Endodermal cell (in vitro differentiated cells): Measurements from ENCODE around the gene IQCH. TPM values are rescaled to one million over a fixed set of nuclear protein-coding genes. Genes with fewer than 3 reads are reported as not detected.
"Not testable (repeated sequence)": the region's sequence is repeated elsewhere in the genome, so short reads cannot be mapped to it uniquely, and the experiment has no call there.

Source experiments
- DNase-seq: peaks from one replicate; pipeline ENCODE4 v3.0.0-alpha.2; 2017
- H3K27ac ChIP-seq: 2 replicates; pipeline ENCODE4 v1.5.1; 2013; ENCODE audit warnings: mild to moderate bottlenecking, low read depth, low read length, moderate library complexity
- H3K27me3 ChIP-seq: 2 replicates; pipeline ENCODE4 v1.6.1; 2013; ENCODE audit warnings: mild to moderate bottlenecking, low read length, moderate library complexity; ENCODE audit not compliant: insufficient read depth, control insufficient read depth, poor library complexity, severe bottlenecking
- H3K36me3 ChIP-seq: 2 replicates; pipeline ENCODE4 v1.7.0; 2013; ENCODE audit warnings: mild to moderate bottlenecking, low read length, moderate library complexity; ENCODE audit not compliant: control insufficient read depth, insufficient read depth
- H3K4me1 ChIP-seq: one replicate; pipeline ENCODE4 v1.7.0; 2013; ENCODE audit warnings: low read length; ENCODE audit not compliant: control insufficient read depth, insufficient read depth
- H3K4me3 ChIP-seq: 2 replicates; pipeline ENCODE4 v1.5.1; 2013; ENCODE audit warnings: mild to moderate bottlenecking, low read length, moderate library complexity
- H3K9ac ChIP-seq: 2 replicates; pipeline ENCODE4 v1.6.1; 2013; ENCODE audit warnings: mild to moderate bottlenecking, low read length, moderate library complexity; ENCODE audit not compliant: poor library complexity, severe bottlenecking; ENCODE audit errors: extremely low read depth
- H3K9me3 ChIP-seq: 2 replicates; pipeline ENCODE4 v1.6.1; 2013; ENCODE audit warnings: mild to moderate bottlenecking, low read length, moderate library complexity; ENCODE audit not compliant: control insufficient read depth
- H3K27ac Mint-ChIP-seq: 2 replicates; pipeline ENCODE4 v1.8.0; 2020; ENCODE audit warnings: mixed read lengths
- H3K27me3 Mint-ChIP-seq: 2 replicates; pipeline ENCODE4 v1.8.0; 2021; ENCODE audit warnings: mild to moderate bottlenecking, mixed read lengths; ENCODE audit not compliant: insufficient read depth
- H3K36me3 Mint-ChIP-seq: 2 replicates; pipeline ENCODE4 v1.8.0; 2020; ENCODE audit warnings: low read depth, mixed read lengths
- H3K4me1 Mint-ChIP-seq: 2 replicates; pipeline ENCODE4 v1.8.0; 2020; ENCODE audit warnings: mixed read lengths
- H3K4me3 Mint-ChIP-seq: 2 replicates; pipeline ENCODE4 v1.8.0; 2020; ENCODE audit warnings: mild to moderate bottlenecking, moderate library complexity, mixed read lengths
- H3K9me3 Mint-ChIP-seq: 2 replicates; pipeline ENCODE4 v1.8.0; 2020; ENCODE audit warnings: mild to moderate bottlenecking, mixed read lengths
- WGBS, 2 experiments: methylation state at CpG; one replicate each; pipeline versions ENCODE4 v1.1.5 to v1.1.7; 2013; ENCODE audit warnings: missing lambda C conversion rate in 2 of 2, mixed read lengths in 1 of 2; ENCODE audit not compliant: insufficient coverage in 1 of 2, insufficient read length in 1 of 2; 5-methylcytosine and 5-hydroxymethylcytosine counted together
- total RNA-seq, 2 donors: library from RNA; stranded (reverse); fragmentation: NEBNext Ultra II Directional in 1 of 2; extraction: Animal tissue kit (Norgen Biotek cat#: 25700) in 1 of 2; gene quantifications; 2 replicates in 1 of 2; 3 replicates in 1 of 2; pipeline ENCODE4 v1.2.1, GENCODE V29; 2021
- TF ChIP-seq, protein P1 (sequence below): fragments of 200-600 bp; sonication (generic); conservative IDR thresholded peaks from 2 replicates; pipeline ENCODE4 v1.5.0; 2021; ENCODE audit warnings: antibody characterized with exemption, mild to moderate bottlenecking

Gene IQCH
- total RNA-seq, 2 donors from 2014 or later: 6.2 to 12.8 TPM

DNA sequence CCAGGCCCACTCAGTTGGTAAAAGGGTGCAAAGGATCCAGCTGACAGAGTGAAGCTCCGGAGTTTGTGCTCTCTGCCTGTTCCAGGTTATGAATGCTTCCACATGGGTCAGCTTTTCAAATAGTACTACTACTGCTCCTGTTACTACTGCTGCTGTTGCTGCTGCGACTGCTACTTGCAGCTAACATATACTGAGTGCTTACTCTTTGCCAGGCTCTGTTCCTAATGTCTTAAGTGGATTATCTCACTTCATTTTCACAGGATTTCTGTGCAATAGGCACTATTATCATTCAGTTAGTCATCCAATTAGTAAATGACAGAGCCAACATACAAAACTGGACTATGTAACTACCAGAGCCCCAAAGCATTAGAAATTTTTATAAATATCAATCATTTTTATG lies 106.5 kb downstream of the IQCH start:
- no peak for DNase-seq
- 95 to 100% methylated on average over 2 of the region's 2 CpGs for whole genome bisulfite sequencing, 2 experiments

DNA sequence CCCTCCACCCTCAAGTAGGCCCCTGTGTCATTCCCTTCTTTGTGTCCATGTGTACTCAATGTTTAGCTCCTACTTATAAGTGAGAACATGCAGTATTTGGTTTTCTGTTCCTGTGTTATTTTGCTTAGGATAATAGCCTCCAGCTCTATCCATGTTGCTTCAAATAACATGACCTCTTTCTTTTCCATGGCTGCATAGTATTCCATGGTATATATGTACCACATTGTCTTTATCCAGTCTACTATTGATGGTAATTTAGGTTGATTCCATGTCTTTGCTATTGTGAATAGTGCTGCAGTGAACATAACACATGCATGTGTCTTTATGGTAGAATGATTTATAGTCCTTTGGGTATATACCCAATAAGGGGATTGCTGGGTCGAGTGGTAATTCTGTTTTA lies 109.1 kb downstream of the IQCH start:
- H3K27ac ChIP-seq, H3K9me3 ChIP-seq, H3K9ac ChIP-seq, H3K4me1 ChIP-seq, DNase-seq, H3K27ac Mint-ChIP-seq, H3K9me3 Mint-ChIP-seq, H3K27me3 ChIP-seq, H3K4me3 Mint-ChIP-seq, H3K4me3 ChIP-seq, H3K36me3 ChIP-seq, H3K27me3 Mint-ChIP-seq, H3K36me3 Mint-ChIP-seq: not testable (repeated sequence)
- peaks cover 11% of the 10 kb centered on the region for H3K4me1 Mint-ChIP-seq
- 86 to 92% methylated on average over 1 of the region's 1 CpG for WGBS, 2 experiments

More for the DNA sequence above, 106.5 kb downstream of the IQCH start:
- no peak overlapping the region for H3K4me3 Mint-ChIP-seq
- Histone ChIP-seq H3K27me3 (no peaks in the 10 kb centered on the region), H3K9ac (no peak overlapping the region), H3K9me3 (no peaks in the 10 kb centered on the region), H3K27ac (no peak overlapping the region), H3K36me3 (no peaks in the 10 kb centered on the region), H3K4me3 (no peak overlapping the region), H3K4me1 (no peaks in the 10 kb centered on the region)
- no peak overlapping the region for H3K27ac Mint-ChIP-seq
- peaks cover 12% of the 10 kb centered on the region for H3K4me1 Mint-ChIP-seq
- no peaks in the 10 kb centered on the region for H3K9me3 Mint-ChIP-seq
- TF ChIP-seq, protein P1, sequence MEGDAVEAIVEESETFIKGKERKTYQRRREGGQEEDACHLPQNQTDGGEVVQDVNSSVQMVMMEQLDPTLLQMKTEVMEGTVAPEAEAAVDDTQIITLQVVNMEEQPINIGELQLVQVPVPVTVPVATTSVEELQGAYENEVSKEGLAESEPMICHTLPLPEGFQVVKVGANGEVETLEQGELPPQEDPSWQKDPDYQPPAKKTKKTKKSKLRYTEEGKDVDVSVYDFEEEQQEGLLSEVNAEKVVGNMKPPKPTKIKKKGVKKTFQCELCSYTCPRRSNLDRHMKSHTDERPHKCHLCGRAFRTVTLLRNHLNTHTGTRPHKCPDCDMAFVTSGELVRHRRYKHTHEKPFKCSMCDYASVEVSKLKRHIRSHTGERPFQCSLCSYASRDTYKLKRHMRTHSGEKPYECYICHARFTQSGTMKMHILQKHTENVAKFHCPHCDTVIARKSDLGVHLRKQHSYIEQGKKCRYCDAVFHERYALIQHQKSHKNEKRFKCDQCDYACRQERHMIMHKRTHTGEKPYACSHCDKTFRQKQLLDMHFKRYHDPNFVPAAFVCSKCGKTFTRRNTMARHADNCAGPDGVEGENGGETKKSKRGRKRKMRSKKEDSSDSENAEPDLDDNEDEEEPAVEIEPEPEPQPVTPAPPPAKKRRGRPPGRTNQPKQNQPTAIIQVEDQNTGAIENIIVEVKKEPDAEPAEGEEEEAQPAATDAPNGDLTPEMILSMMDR: no peak
- no peaks in the 10 kb centered on the region for H3K27me3 Mint-ChIP-seq
- H3K36me3 Mint-ChIP-seq: no peaks in the 10 kb centered on the region

DNA sequence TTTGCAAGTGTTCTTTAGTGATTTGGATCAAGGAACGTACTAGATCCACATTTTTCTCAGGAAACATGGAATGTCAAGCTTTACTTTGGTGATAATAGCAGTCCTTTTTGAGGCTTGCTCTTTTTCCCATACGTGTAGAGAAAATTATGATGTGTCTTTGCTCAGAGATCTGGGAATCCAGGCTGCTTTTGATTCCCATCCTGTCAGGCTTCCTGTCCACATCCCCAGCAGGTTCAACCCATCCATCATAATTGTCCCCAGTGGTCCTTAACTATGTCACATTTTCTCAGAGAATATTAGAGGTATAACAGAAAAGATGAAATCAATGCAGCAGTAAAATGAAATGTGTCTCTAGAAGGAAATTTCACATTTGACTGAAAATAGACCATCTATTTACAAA lies 111.4 kb downstream of the IQCH start:
- H3K36me3 ChIP-seq: no peaks in the 10 kb centered on the region
- no peak for DNase-seq
- Mint-ChIP-seq H3K36me3 (no peaks in the 10 kb centered on the region), H3K4me1 (peaks cover 1% of the 10 kb centered on the region), H3K27me3 (no peaks in the 10 kb centered on the region), H3K9me3 (no peaks in the 10 kb centered on the region), H3K4me3 (no peak overlapping the region), H3K27ac (no peak overlapping the region)
- H3K4me1 ChIP-seq: no peaks in the 10 kb centered on the region
- H3K27me3 ChIP-seq: no peaks in the 10 kb centered on the region
- H3K9me3 ChIP-seq: no peaks in the 10 kb centered on the region
- 92 to 100% methylated on average over 2 of the region's 2 CpGs for WGBS, 2 experiments
- H3K4me3 ChIP-seq: no peak overlapping the region
- no peak overlapping the region for H3K27ac ChIP-seq
- H3K9ac ChIP-seq: no peak overlapping the region
- TF ChIP-seq, protein P1: no peak

DNA sequence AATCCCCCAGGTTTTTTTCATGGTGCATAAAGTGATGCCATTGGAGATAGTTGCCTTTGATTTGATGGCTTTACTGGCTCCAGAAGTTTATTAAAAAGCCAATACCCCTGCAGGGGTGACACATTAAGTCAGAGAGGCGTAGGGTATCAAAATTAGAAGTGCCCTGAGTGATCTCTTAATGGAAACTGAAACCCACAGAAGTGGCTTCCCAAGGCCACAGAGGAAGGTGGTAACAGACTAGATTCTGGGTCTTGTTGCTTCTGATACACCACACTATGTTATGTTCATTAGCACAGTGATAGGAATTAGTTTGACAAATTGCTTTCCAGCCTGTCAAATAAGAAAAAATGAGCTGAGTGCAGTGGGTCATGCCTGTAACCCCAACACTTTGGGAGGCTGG lies 112.3 kb downstream of the IQCH start:
- TF ChIP-seq, protein P1: no peak
- Histone ChIP-seq H3K27ac (no peak overlapping the region), H3K4me1 (no peaks in the 10 kb centered on the region), H3K9ac (no peak overlapping the region), H3K27me3 (no peaks in the 10 kb centered on the region), H3K4me3 (no peak overlapping the region), H3K36me3 (no peaks in the 10 kb centered on the region), H3K9me3 (no peaks in the 10 kb centered on the region)
- 39 to 67% methylated on average over 1 of the region's 1 CpG for WGBS, 2 experiments
- no peak for DNase-seq
- Mint-ChIP-seq H3K4me1 (peaks cover 1% of the 10 kb centered on the region), H3K4me3 (no peak overlapping the region), H3K27me3 (no peaks in the 10 kb centered on the region), H3K9me3 (no peaks in the 10 kb centered on the region), H3K27ac (no peak overlapping the region), H3K36me3 (no peaks in the 10 kb centered on the region)
